Activated T-helper 1 cell treated with anti-CD3 and anti-CD28 coated beads, Interleukin-2, amount 50 U/mL, for 16 hours (primary cell): ENCODE data around the gene PEG3.

ENCODE experiments used
- DNase-seq, 2 donors: peaks; one replicate each; pipeline ENCODE4 v3.0.0-alpha.2; 2020; ENCODE audit warnings: low read depth in 1 of 2, low spot score in 1 of 2

The PEG3 gene

DNA sequence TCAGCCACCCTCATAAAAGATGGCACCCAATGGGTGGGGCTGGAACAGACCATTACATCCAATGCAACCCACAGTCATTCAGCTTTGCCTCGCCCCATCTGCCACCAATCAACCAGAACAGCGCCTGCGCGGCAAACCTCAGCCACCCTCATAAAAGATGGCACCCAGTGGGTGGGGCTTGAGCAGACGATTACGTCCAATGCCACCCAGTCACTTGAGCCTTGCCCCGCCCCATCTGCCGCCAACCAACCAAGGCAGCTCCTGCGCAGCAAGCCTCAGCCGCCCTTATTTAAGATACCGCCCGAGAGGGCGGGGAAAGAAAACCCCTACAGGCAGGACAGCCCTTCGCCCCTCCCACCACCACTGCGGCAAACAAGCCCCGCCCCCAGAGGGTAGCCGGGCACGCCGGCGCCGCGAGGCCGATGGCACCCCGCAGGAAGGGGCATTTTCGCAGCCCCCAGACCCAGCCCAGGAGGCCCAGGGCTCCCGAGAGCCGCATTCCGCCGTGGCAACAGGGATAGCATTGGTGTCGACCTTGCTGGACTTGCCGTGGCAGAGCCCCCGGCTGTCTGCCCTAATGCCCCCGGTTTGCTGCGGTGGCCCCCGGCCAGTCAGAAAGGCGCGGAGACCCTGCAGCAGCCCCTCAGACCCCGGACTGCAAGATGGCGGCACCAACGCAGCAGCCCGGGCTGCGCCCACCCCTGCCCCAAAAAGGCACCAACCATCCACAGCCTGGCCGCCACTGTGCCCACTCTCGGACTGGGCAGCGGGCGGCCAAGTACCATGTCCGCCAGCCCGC is 675 bp downstream of the PEG3 start:
- no peak for DNase-seq

DNA sequence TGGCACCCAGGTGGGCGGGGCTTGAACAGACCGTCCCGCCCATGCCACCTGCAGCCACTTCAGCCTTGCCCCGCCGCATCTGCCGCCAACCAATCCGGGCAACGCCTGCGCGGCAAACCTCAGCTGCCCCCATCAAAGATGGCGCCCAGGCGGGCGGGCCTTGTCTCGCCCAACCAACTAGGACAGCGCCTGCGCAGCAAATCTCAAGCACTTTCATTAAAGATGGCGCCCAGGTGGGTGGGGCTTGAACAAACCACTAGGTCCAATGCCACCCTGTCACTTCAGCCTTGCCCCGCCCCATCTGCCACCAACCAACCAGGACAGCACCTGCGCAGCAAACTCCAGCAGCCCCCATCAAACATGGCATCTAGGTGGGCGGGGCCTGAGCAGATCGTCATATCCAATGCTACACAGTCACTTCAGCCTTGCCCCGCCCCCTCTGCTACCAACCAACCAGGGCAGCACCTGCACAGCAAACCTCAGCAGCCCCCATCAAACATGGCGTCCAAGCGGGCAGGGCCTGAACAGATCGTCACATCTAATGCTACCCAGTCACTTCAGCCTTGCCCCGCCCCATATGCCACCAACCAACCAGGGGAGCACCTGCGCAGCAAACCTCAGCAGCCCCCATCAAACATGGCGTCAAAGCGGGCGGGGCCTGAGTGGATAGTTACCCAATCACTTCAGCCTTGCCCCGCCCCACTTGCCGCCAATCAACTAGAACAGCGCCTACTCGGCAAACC is 1.4 kb downstream of the PEG3 start:
- DNase-seq = no peak

DNA sequence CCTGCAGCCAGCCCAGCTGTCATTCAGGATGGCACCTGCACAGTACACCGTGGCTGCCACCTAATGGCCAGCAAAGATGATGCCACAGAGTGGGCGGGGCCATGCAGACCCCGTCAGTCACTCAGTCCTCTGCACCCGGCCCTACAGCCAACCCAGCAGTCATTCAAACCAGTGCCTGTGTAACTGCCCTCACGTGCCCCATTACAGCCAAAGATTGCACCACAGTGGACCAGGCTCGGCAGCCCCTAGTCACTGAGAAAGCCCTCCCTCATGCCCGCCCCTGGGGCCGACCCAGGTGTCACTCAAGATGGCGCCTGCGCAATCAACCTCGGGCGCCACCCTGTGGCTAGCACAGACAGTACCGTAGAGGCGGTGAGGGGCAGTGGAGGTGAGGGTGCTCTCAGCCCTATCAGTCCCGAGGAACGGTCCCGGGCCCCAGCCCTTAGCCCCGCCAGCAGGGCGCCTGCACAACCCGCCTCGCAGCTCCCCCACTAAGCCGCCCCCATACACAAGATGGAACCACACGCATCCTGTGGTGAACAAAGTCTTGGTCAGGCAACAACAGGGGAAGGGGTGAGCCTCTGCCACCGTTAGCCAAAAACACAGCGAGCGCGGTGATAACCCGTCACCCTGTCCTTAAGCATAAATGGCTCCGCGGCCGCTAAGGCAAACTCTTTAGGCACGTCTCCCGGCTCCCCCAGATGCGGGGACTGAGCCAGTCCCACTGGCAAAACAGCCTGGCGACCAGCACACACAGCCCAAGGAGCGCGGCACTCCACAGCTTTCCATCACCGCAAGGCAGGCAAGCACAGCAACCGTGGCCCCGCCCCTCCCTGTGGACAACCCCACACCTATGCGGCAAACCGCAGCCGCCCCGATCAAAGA is 2.3 kb downstream of the PEG3 start:
- no peak for DNase-seq

DNA sequence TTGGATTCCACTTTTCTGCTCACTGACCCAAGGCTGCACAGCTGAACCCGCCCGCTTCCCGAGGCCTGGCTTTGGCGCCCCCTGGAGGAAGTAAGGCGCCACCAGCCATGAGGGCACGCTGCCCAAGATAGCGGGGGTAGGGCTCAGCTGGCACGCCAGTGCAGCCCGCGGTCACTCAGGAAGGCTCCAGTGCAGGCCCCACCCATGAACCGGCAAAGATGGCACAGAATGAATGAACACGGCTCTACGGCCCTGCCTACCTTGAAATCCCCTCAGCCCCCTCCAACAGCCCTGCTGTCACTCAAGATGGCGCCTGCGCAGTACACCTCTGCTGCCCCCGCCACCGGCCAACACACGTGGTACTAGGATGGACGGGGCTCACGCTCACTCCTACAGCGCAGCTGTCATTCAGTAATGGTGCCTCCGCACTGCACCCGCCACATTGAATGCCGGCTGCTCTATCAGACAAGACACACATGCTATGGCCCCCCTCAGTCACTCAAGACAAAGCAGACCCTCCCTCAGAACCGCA is 3.0 kb downstream of the PEG3 start:
- DNase-seq = no peak

- DNase-seq = no peak
These were observed 3.5 kb downstream of the PEG3 start for GRCh38 chr19:56837004-56837403.

GRCh38 chr19:56836059-56836458 is 4.5 kb downstream of the PEG3 start:
- DNase-seq = no peak

GRCh38 chr19:56835401-56835800 is 5.1 kb downstream of the PEG3 start:
- DNase-seq = no peak

DNA sequence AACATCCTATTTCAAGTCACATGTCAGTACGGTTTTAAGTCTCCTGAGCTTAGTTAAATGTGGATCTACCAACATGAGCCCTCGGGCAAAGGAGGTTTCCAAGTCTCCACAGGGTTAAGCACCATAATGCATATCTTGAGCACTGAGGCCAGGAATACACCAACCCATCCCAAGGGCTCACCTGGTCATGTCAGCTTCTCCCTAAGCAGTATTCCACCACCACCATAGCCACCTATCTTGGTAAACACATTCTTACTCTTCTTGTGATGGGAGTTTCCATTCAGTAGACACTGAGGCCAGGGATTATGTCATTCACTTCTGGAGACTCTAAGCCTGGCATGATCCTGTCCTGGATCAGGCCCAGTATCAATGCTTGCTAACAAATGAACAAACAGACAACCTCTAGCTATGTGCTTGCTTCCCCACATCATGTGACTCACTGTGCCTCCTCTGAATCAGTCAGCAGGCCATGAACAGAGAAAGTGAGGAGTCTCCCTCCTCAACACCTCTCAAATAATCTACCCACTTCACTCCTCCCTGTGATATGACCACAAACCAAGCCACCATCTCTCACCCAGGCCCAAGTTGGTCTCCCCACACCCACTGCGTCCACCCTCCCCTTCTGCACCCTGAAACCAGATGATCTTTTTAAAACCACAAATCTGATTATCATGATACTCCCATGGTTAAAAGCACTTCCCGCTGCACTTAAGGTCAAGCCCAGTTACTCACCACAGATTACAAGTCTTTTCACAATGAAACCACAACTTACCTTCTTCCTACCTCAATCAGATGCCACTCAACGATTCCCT is 5.8 kb downstream of the PEG3 start:
- no peak for DNase-seq

DNA sequence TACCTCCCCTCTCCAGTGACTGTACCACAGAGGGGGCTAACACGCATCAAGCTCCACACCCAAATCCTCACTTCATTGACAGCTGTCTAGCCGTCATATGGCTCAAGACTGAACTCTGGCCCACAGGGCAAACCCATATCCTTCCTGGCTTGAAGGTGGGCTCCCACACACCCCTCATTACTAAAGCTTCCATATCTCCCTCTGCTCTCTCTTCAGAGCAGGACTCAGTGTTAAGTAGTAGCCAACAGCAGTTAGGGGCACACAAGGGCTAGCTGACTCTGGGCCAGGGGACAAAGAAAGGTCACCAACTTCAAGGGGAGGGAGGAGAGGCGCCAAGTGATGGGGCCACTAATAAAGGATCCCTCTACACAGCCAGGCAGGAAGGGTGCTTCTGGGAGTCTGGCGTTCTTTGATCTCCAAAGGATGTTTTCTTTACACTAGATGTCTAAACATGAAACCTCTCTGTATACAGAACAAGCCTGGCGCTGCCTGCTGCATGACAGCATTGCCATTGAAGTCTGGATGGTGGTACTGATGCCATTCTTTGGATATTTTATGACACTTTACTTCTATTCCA is 8.1 kb downstream of the PEG3 start:
- no peak for DNase-seq

- DNase-seq = no peak
These were observed 9.3 kb downstream of the PEG3 start for GRCh38 chr19:56831255-56831654.

DNA sequence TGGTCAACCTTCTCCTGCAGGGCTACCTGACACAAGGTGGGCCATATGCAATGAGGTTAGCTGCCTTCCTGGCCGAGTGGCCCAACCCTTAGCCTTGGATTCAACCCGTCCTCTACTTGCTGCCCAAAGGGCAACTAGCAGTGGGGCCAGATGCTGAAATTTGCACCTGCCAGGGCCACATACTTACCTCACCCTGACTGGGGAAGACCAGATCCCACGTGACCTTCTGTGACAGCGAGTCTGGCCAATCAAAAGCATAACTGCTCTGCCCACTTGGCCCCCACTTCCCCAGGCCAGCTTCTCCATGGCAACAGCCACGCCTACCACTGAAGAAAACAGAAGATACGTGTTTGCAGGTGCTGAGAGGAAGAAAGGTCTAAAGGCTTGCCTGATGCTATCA is 10.9 kb downstream of the PEG3 start:
- no peak for DNase-seq

- no peak for DNase-seq
These were observed 12.8 kb downstream of the PEG3 start for GRCh38 chr19:56827708-56828107.

DNA sequence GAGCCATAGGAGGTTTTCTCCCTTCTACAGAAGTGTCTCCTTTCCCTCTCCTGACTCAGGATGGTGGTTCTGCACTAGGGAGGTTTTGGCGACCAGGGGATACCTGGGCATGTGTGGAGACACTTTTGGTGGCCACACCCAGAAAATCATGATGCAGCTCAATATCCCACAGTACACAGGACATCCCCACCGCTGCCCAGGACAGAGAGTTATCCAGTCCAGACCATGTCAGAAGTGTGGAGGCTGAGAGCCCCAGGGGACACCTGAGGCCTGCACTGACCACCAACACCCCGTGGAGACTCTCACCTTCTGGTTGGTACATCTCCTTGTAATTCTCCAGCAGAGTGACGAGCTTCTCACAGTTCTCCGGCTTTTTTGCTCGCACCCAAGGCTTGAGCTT is 16.6 kb downstream of the PEG3 start:
- DNase-seq = no peak

DNA sequence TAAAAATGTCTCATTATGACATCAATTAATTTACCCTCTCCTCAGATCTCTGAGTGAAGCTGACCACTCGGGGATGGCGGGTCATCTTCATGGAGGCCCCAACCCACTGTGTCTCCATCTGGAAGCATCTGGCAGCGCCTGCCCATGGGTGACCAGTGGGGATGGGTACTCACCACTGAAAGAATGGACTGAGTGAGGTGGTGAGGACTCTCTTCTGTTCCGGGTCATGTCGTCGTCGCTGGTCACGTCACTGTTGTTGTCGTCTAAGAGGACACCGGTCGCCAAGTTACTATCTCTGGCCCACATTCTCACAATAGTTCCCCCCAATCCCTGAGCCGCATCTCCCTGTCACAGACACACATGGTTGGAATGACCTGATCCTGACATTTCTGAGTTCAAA is 17.1 kb downstream of the PEG3 start:
- no peak for DNase-seq

DNA sequence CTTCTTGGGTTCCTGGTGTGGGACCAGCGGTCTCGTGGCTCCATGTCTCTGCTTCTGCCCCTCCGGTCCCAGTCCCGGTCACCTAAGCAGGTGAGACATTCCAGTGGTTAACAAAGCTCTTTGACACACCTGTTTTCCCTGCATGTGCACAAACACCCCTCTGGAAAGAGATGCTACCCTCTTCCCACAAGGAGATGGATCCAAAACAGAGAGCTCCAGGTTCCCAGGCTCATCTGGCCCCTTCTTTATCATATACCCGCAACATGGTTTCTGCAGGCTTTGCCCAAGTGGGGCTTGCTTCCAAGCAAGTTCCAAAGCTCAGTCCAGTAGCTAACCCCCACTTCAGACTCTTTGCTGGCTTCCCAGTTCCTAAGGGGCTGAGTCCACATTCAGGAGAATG is 17.8 kb downstream of the PEG3 start:
- no peak for DNase-seq

DNA sequence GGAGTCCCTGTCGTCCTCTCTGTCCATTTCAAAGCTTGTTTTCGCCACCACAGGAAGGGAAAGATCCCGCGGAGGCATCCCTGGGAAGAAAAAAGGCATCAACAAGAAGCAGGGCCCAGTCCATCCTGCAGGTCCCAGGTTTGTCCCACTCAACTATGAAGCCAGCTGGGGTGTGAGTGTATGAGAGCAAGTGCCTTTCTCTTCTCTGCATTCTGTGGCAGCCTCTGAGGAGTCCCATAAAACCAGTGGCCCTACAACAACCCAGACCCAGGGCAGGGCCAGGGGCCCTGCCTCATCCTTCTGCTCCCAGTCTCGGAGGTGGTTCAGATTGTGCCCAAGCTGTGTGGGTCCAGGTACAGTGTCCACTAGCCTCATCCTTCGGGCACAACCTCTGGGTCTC is 18.9 kb downstream of the PEG3 start:
- DNase-seq = no peak

DNA sequence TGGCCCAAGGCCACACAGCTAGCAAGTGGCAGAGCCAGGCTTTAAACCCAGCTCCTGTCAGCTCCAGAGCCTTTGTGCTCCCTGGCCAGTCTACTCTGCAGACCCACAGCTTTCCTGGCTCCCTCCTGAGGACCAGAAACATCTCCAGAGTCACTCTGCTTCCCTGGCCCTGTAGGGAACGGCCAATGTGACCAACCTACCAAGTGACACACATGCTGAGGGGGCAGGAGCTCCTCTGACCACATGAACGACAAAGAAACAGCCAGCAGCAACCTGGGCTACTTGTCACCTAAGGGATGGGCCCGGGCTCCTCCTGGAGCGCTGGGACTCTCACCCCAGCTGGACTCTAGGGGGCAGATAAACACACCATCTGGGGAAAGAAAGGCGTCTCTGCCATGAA is 19.3 kb downstream of the PEG3 start:
- no peak for DNase-seq

DNA sequence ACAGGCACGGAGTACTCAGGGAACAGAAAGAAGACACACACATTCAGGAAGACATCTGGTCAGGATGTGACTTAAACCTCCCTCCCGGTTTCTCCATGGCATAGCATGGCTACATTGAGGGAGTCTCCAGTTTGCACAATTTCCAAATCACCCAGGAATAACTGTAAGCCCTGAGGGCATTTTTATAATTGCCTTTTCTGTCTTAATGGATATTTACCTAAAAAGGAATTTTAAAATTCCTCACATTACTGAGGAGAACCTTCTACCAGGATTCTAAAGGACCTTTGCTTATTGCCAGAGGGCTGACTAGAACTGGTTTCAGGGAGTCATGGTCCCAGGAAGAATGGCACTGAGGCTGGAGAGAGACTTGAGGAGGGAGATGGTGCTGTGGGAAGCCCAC is 21.4 kb downstream of the PEG3 start:
- no peak for DNase-seq

DNA sequence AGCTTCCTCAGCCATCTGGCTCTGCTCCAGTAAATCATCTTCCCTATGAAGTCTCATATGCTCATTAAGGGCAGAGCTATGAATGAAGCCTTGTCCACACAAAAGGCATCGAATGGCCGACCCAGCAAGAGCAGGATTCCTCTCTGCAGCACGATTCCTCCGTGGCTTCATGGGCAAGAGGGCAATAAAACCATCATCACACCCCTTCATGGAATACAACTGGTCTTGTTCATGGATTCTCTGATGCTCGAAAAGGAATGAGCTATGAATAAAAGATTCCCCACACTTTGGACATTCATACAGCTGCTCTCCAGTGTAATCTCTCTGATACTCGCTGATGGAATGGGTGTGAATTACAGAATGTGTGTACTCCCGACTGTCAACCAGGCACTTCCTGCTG is 25.9 kb downstream of the PEG3 start:
- DNase-seq = no peak

DNA sequence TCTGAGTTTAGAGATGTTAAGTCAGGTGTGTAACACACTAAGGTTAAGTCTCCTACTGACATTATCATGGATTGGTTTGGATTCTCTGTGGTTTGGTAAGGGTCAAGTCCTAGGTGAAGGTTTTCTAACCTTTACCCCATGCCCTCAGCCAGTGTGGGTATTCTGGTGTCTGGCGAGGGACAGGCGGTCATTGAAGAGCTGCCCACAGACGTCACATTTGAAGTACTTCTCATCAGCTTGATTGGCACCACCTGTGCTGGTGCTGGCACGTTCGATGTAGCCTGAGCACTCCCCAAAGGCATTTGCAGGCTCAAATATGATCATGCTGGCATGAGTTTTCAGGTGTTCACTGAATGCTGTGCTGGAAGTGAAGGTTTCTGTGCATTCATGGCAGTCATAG is 27.0 kb downstream of the PEG3 start:
- DNase-seq = no peak
